Hippocampal formation (tissue), 2 donors: ENCODE results near the gene PPID.
"Not testable (repeated sequence)": the region's sequence is repeated elsewhere in the genome, so short reads cannot be mapped to it uniquely, and the experiment has no call there.

Source experiments
- DNase-seq, 2 donors: peaks; one replicate each; lab custom pipeline; 2025; lab: John Stamatoyannopoulos, UW

Gene PPID

DNA sequence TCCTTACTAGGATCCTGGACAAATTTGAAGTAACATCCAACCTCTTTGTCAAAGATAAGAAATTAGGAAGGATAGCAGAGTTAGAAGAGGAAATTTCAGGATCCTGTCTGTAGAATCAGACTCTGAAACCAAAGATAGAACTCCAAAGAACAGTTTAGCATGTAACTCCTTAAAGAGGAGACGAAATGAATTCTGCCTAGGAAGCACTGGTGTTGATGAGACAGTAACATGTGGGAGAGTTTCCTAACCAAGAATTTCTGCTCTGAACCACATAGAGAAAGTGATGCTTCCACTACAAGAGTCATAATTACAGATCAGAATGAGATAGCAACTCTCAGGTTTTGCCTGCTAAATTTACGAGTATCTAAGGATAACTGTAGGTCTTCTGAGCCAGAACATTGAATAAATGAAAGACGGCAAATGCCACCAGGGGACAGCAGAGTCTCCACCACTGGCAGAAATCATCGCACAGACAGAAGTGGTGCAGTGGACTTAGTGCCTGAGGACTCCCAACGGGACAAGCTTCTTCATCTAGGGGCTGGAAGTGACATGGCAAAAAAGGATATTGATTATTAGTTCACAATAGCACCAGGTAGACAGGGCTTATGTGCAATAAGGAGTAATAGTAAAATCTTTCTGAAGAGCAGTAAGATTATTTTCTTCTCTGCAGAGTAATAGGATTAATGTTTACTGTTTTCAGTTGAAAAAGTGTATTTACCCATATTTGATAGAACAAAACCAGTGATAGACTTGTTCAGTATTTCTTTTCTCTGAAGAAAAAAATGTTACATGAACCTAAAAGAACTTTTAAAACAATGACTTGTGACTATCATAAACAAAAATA, 6.7 kb upstream of the PPID start:
- DNase-seq, result peak; percentile 63 to 76

DNA sequence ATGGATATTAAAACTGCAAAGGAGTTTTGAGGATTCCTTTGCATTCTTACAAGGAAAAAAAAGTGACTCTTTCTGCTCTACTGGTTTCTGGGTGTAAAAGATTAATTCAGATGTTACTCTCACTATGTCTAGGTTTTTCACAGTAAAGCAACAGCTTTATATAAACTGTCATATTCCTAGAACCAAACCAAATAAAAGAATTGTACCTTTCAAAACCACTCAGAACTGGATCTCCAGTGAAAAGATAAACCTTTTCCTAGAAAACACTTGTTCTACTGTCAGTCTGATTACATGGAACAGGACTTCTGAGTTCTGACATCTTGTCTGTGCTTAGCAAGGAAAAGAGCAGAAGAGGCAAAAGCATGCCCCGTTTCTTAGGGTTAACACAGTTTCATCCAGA, 5.0 kb upstream of the PPID start:
- DNase-seq, result no peak

DNA sequence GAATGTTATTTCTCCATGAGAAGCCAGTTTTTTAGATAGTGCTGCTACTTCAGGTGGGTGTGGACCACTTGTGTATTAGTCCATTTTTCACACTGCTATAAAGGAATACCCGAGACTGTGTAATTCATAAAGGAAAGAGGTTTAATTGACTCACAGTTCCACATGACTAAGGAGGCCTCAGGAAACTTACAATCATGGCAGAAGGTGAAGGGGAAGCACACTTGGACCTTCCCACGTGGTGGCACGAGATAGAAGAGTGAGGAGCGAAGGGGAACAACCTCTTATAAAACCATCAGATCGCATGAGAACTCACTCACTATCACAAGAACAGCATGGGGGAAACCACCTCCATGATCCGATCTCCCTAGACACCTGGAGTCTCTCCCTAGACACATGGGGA, 3.4 kb upstream of the PPID start:
- no peak for DNase-seq

- DNase-seq, result no peak
Measured at GRCh38 chr4:158724637-158725036, 1.4 kb upstream of the PPID start.

DNA sequence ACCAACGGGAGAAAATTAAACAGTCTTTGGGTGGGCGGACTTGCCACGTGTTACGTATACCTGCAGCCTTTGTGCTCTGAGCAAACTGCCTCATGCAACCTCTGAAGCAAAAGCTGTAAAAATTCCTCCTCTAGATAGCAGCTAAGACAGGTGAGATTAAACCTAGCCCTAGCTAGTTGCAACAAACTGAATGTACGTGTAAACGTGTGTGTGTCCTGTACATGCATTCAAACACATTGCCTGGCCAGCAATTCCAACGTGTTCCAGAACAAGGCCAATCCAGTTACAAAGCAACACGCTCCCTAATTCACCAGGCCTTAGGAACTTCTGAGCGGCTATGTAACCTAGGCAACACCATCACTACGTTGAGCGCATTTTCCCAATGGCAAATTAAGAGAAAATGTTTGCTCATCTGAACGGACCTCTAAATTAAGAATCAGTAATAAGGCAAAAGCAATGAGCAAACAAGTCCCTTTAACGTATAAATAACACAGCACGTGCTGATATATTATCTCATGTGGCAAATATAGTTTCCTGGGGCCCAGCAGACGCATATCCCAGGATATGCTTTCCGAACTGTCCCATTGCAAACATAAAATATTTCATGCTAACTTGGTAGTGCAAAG, 792 bp downstream of the PPID start:
- peak in 1 of 2 donors; percentile 54 for DNase-seq

GRCh38 chr4:158721680-158722079, 1.5 kb downstream of the PPID start:
- no peak for DNase-seq

GRCh38 chr4:158715802-158716201, 7.4 kb downstream of the PPID start:
- DNase-seq, result no peak

- DNase-seq, result no peak
Measured at GRCh38 chr4:158714937-158715336, 8.3 kb downstream of the PPID start.

DNA sequence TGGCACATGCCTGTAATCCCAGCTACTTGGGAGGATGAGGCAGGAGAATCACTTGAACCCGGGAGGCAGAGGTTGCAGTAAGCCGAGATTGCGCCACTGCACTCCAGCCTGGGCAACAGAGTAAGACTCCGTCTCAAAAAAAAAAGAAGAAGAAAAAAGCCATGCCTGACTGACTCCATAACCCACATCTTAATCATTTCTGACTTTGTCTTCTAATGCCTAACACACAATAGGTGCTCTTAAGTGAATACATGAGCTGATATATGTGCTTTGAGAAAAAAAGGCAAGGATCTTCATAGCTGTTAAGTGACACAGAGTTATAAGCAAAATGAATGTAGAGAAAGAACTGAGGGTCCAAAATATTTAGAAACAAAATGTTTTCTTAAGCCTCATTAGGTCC, 10.6 kb downstream of the PPID start:
- DNase-seq, result not testable (repeated sequence)

DNA sequence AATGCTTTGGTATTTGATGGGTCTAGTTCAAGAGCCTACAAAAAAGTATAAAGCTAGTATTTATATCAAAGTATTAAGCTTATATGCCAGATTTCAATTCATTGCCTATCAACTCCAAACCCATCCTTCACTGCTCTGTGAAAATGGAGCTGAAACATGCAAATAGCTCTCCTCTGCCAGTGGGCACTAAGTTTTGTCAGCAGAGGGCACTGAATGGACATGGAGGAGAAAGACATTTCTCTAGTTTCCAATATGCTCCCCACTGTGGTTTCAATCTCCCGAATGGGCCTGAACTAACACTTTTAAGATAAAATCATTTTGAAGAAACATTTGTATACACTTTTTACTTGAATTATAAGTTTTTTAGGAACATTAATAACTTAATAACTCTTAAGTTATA, 12.4 kb downstream of the PPID start:
- DNase-seq, result peak in 1 of 2 donors; percentile 6

DNA sequence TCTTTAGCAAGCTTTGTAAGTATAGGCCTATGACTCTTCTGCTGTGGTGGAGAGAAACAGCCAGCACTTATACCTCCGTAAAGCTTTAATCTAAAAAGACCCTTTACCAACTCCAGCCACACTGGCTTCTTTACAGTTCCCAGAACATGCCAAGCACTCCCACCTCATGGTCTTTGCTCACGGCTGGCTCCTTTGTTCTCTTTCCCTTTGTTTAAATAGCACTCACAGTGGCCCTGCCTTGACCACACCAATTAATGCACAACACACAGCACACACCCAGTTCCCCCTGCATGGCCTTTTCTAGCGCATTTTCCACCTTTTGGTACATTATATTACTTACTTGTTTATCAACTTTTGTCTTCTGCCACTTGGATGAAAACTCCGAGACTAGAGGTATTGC, 18.9 kb downstream of the PPID start:
- no peak for DNase-seq

DNA sequence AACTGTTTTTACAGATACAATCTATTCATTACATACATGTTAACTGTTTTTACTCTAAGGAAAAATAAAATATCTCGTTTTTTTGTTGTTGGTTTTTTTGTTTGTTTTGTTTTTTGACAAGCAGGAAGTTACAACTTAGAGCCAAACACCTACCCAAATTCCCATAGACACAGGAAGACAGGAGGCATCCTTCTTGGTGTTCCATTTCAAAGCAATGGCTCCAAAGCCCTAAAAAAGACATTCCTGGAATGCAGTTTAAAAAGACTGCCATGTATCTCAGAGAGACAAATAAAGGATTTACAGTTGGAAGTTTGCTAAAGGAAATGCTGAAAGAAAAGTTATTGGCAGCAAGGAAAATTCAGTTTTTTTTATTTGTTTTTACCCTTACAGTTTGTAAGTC, 34.4 kb downstream of the PPID start:
- no peak for DNase-seq

GRCh38 chr4:158682066-158682465, 41.1 kb downstream of the PPID start:
- no peak for DNase-seq

DNA sequence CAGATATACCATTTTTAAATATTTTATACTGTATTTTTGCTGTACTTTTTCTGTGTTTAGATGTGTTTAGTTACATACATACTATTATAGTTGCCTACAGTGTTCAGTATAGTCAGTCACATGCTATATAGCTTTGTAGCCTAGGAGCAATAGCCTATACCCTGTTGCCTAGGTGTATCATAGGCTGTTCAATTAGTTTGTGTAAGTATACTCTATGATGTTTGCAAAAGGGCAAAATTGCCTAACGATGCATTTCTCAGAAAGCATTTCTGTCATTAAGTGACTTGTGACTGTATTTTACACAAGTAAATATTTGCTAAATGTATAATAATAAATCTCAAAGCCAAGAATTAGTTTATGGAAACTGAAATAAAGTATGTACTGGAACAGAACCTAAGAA, 41.6 kb downstream of the PPID start:
- DNase-seq, result no peak

- no peak for DNase-seq
Measured at GRCh38 chr4:158678767-158679166, 44.4 kb downstream of the PPID start.

- DNase-seq, result no peak
Measured at GRCh38 chr4:158676076-158676475, 47.1 kb downstream of the PPID start.

DNA sequence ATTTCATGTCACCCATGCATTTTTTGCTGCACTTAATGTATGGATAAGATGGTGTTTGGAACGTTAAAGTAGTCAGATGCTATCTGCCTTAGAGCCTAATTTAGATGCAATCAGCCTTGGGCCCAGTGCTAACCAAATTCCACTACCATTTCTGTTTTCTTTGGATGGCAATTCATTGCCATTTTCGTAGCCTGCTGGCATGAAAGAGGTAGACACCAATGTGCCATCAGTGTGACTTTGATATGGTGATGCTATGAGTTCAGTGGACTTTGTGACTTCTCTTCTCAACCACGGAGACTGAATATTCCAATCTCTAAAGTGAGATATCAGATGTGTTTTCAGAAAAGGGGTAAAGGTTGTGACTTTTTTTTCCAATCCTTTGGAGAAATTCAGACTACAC, 49.6 kb downstream of the PPID start:
- DNase-seq, result no peak

DNA sequence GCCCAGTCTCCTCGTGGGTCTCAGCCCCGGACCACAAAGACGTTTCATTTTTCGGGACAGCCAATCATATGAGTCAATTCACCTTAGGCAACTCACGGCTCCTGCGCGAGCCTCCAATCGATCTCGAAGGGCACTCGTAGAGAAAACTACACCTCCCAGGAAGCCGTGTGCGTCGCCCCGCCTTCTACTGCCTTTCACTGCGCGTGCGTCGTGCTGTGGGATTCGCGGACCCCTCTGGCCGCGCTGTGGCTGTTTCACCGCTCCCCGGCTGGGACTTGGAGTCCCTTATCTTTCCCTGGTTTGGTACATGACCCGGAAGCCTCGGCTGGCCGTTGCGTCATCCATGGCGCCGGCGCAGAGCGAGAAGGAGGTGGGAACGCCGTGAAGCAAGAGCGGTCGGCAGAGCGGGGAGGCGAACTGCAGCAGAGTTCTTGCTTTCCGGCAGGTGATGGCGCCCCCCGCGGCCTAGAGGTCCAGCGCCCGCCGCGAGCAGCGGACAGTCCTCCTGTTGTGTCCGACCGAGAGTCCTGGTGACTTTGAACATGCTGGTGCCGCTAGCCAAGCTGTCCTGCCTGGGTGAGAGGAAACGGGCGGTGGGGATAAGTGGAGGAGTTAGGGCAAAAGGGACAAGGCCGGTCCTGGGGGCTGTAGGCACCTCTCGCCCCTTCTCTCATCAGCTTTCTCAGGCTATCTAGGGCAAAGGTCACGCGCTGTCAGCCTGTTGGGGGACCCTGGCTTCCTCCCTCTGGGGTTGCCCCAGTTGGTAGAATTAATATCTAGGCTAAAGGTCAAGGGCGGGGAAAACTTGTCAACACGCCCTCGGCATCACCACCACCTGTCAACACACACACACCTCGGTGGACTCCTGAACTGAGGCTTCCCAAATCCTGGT, 51.0 kb downstream of the PPID start, which contains the start of gene ETFDH:
TSS of gene ETFDH (plus strand) at position 382 of the 892 bp plus-strand sequence. CDS start at position 543, 161 bp downstream.
- DNase-seq, result peak; percentile 99 to 100

- DNase-seq, result no peak
Measured at GRCh38 chr4:158671665-158671914, 51.6 kb downstream of the PPID start, which contains the start of gene C4orf46. TSS of gene C4orf46 (minus strand) at chr4:158671887. CDS start at chr4:158671801, 86 bp downstream.

DNA sequence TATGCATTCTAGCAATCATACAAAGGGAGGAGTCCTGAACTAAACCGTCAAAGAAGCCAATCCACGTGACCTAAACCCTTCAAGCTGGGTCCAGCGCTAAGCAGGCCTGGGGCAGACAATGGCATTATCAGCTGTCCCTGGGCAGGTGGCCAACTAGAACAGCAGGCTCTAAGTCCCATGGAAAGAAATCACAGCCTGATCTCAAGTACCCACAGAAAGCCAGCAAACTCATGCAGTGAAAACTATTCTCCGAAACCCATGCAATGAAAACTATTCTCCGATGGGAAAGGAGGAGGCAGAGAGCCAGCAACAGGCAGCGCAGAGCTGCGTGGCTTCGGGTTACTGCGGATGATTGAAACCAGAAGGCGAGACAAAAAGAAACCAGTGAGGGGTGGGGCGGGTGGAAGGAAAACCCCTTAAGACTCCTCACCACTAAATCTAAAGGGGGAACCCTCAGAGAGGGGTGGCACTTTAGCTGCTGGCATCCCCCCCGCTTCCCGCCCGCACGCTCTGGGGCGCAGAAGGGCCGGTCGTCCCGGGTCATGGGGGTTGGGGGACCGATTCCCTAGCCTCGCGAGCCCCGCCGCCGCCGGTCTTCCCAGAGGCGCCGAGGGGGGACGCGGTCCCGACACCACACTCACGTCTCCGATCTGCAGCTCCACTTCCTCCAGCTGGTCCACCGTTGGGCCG, 52.1 kb downstream of the PPID start:
- DNase-seq, result peak; percentile 8 to 12

GRCh38 chr4:158669310-158669709, 53.9 kb downstream of the PPID start:
- DNase-seq, result no peak

DNA sequence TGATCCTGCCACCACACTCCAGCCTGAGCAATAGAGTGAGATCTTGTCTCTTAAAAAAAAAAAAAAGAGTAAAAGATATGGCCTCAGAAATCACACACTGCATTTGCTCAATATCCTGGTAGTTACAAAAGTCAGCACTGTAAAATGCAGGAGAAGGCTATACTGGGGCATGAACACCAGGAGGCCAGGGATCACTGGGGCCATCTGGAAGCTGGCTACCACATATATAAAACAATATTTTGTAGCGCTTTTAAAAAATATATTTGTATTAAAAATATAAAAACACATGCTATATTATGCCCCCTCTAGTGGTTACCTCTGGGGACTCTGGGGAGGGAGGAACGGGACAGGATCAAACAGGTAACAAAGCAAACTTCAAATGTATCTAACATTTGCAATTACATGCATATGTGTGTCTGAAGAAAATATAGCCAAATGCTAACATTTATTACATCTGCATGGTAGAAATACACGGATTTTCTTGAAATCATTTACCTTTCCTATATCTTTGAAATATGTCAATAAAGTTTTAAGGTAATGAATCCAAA, 55.5 kb downstream of the PPID start:
- no peak for DNase-seq
